ENCODE measurements around the gene MMP21.

The MMP21 gene

GRCh38 chr10:125762692-125763648, 12.7 kb downstream of the MMP21 start:
- no peak for DNase-seq (ENCODE audit: low read depth)

DNA sequence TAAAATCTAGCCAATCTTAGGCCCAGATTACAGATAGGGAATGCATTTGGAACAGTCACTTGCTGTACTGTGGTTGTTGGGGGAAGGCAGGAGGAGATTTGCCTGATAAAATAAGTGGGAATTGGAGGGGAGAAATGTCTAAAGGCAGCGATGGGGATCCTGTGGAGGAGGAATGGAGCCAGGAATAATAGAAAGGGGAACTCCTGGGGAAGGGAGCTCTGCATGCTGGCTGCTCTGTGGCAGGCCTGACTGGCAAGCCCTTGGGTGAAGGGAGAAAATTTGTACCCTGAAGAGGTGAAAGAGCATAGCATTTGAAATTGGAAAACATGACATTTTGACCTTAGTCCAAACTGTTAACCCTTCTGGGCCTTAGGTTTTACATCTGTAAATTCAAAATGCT, 13.7 kb downstream of the MMP21 start:
- DNase-seq (ENCODE audit: low read depth) = no peak

GRCh38 chr10:125757742-125758141, 17.9 kb downstream of the MMP21 start:
- no peak for DNase-seq (ENCODE audit: low read depth)

- no peak for DNase-seq (ENCODE audit: low read depth)
Measured at GRCh38 chr10:125756853-125757487, 18.7 kb downstream of the MMP21 start.

GRCh38 chr10:125756196-125756595, 19.4 kb downstream of the MMP21 start:
- DNase-seq (ENCODE audit: low read depth) = no peak

GRCh38 chr10:125747417-125747816, 28.2 kb downstream of the MMP21 start:
- no peak for DNase-seq (ENCODE audit: low read depth)

- DNase-seq (ENCODE audit: low read depth) = no peak
Measured at GRCh38 chr10:125744909-125745308, 30.7 kb downstream of the MMP21 start.

DNA sequence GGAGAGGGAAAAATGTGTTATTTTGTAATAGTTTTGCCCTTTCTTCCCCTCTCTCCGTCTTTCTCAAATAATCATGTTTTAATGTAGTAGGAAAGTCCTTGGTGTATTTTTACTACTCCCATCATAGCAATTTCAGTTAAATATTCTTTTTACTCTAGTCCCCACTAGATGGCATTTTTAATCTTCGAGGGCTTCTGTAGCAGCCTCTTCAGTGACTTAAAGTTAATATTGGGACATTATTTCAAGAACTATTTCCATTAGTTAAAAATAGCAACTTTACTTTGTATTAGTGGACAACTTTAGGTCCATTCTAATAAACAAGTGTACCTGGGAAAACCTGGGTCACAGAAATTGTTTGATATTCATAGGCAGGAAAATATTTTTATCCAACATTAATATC, 33.2 kb downstream of the MMP21 start:
- no peak for DNase-seq (ENCODE audit: low read depth)

- no peak for DNase-seq (ENCODE audit: low read depth)
Measured at GRCh38 chr10:125739994-125740679, 35.5 kb downstream of the MMP21 start.

DNA sequence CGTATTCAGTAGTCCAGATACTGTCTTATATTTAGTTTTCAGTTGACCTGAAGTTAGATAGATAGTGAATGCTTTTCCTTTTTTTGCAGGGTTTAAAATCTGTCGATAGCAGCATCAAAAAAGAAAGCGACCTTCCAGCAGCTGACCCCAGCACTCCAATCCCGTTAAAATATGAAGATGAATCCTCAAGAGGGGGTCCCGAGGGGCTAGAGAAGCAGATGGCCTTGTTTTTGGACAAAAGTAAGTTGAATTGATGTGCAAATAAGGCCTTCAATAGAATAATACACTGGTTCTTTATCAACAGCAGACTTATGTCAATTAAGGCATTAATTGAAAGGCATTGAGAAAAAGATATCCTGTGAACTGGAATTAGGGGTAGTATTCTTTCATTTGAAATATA, 37.4 kb downstream of the MMP21 start:
- DNase-seq (ENCODE audit: low read depth) = no peak

- no peak for DNase-seq (ENCODE audit: low read depth)
Measured at GRCh38 chr10:125734823-125735222, 40.8 kb downstream of the MMP21 start.

GRCh38 chr10:125734148-125734547, 41.5 kb downstream of the MMP21 start:
- no peak for DNase-seq (ENCODE audit: low read depth)

DNA sequence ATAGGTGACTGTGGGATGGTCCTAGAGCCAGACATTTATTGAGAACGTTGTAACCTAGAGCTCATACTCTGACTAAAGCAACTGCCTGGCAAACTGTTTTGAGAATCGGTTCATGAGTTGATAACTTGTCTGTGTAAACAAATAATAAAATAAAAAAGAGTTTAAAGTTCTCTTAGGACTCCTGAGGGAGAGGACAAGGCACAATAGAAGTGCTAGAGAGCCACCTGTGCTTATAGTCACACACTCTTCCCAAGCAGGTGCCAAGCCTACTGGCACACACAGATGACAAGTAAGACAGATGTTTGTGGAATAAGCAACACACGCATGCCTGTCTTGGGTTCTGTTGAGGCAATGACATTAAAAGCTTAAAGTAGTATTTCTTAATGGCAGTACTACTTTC, 48.2 kb downstream of the MMP21 start:
- DNase-seq (ENCODE audit: low read depth) = no peak

DNA sequence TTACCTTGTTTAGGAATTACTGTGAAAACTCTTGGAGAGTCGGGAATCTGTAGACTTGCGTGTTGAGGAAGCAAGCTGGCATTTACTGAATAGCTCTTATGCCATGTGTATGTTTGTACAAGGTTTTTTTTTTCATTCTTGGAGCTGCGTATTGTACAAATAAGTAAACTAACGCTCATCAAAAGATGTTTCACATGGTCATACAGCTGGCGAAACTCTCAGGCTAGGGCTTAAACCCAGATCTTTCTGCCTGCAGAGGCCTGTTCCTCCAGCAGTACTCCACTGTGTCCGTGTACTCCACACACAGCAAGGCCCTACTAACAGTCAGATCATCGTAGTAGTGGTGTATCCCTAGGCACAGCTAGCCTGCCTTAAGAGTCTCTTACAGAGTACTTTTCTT, 48.7 kb downstream of the MMP21 start:
- no peak for DNase-seq (ENCODE audit: low read depth)

DNA sequence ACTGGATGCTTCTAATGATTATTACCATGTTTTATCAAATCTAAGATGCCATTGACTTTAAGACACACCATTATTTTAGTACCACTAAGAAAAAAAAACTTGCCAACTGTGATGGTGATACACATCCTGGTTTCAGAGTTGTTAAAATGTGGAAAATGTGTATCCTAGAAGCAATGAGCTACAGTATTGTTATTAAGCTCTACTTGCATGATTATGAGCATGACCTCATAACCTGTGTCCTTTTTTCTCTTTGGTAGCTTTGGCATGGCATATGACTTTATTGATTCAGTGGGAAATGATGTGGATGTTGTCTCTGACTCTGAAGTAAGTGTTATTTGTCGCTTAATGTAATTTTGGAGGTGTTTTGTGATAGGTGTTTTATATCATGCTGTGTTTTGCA, 52.8 kb downstream of the MMP21 start:
- no peak for DNase-seq (ENCODE audit: low read depth)

- DNase-seq (ENCODE audit: low read depth) = no peak
Measured at GRCh38 chr10:125721035-125721434, 54.6 kb downstream of the MMP21 start.

GRCh38 chr10:125720002-125720382, 55.6 kb downstream of the MMP21 start:
- no peak for DNase-seq (ENCODE audit: low read depth)

- peak; percentile 98 for DNase-seq (ENCODE audit: low read depth)
Measured at GRCh38 chr10:125719173-125720001, 56.2 kb downstream of the MMP21 start, which contains the start of gene EDRF1. TSS of gene EDRF1 (plus strand) at chr10:125719709. CDS start at chr10:125719808, 99 bp downstream.

Measured in stimulated activated CD8-positive, alpha-beta memory T cell treated with anti-CD3 and anti-CD28 coated beads, Interleukin-15, amount 100 ng/mL, for 1 hour (primary cell).